Smooth muscle cell (in vitro differentiated cells): ENCODE data around the gene ZNF446. TPM values are rescaled to one million over a fixed set of nuclear protein-coding genes. Genes with fewer than 3 reads are reported as not detected.
"Not testable (repeated sequence)": the region's sequence is repeated elsewhere in the genome, so short reads cannot be mapped to it uniquely, and the experiment has no call there.

Experiments used
- DNase-seq: peaks from one replicate; lab custom pipeline; 2025; ENCODE audit not compliant: unreplicated experiment; lab: John Stamatoyannopoulos, UW
- H2AFZ ChIP-seq: fragments of 200-600 bp; sonication (generic); 2 replicates; pipeline ENCODE4 v1.6.0; 2016; ENCODE audit warnings: antibody characterized with exemption, low read depth, mild to moderate bottlenecking
- H3F3A ChIP-seq: fragments of 200-600 bp; sonication (generic); 2 replicates; pipeline ENCODE4 v1.6.0; 2017; ENCODE audit warnings: antibody characterized with exemption, low read depth
- H3K27ac ChIP-seq: fragments of 200-600 bp; sonication (generic); 2 replicates; pipeline ENCODE4 v1.5.1; 2016; ENCODE audit warnings: low read depth, mild to moderate bottlenecking
- H3K27me3 ChIP-seq: fragments of 200-600 bp; sonication (generic); 2 replicates; pipeline ENCODE4 v1.6.1; 2016; ENCODE audit warnings: low read depth, mild to moderate bottlenecking
- H3K36me3 ChIP-seq: fragments of 200-600 bp; sonication (generic); 2 replicates; pipeline ENCODE4 v1.5.1; 2016; ENCODE audit warnings: low read depth
- H3K4me1 ChIP-seq: fragments of 200-600 bp; sonication (generic); 2 replicates; pipeline ENCODE4 v1.5.1; 2016; ENCODE audit warnings: low read depth
- H3K4me2 ChIP-seq: fragments of 200-600 bp; sonication (generic); 2 replicates; pipeline ENCODE4 v1.6.0; 2016; ENCODE audit warnings: mild to moderate bottlenecking
- H3K4me3 ChIP-seq: fragments of 200-600 bp; sonication (generic); 2 replicates; pipeline ENCODE4 v1.5.1; 2016; ENCODE audit warnings: mild to moderate bottlenecking
- H3K79me2 ChIP-seq: fragments of 200-600 bp; sonication (generic); 2 replicates; pipeline ENCODE4 v1.6.0; 2016; ENCODE audit warnings: low read depth, mild to moderate bottlenecking
- H3K9ac ChIP-seq: fragments of 200-600 bp; sonication (generic); 2 replicates; pipeline ENCODE4 v1.6.0; 2016; ENCODE audit warnings: low read depth
- H3K9me3 ChIP-seq: fragments of 200-600 bp; sonication (generic); replicated peaks from 2 replicates; pipeline ENCODE4 v1.5.1; 2016; ENCODE audit warnings: low read depth
- H4K20me1 ChIP-seq: fragments of 200-600 bp; sonication (generic); 2 replicates; pipeline ENCODE4 v1.6.0; 2016; ENCODE audit warnings: low read depth
- WGBS: methylation state at CpG from one replicate; pipeline ENCODE4 v1.1.7; 2016; ENCODE audit warnings: low lambda C conversion rate; 5-methylcytosine and 5-hydroxymethylcytosine counted together
- polyA plus RNA-seq: library from polyadenylated mRNA; unstranded; fragments of >200 nt; fragmentation: Nextera tagmentation; extraction: Ambion mirVana; gene quantifications from 2 replicates; pipeline ENCODE4 v1.2.1, GENCODE V29; 2016
- total RNA-seq: library from RNA; depleted of rRNA; stranded (reverse); fragments of >200 nt; gene quantifications from 2 replicates; pipeline ENCODE4 v1.2.3, GENCODE V29; 2014
- TF ChIP-seq, protein P1 (sequence below): fragments of 200-600 bp; sonication (generic); IDR thresholded peaks from 2 replicates; pipeline ENCODE4 v1.5.1; 2017; ENCODE audit warnings: borderline replicate concordance, mild to moderate bottlenecking, antibody characterized with exemption; ENCODE audit not compliant: insufficient read depth, poor library complexity, severe bottlenecking

The ZNF446 gene
- total and polyA plus RNA-seq, 2 experiments from 2014 or later: 9.0 to 9.5 TPM

DNA sequence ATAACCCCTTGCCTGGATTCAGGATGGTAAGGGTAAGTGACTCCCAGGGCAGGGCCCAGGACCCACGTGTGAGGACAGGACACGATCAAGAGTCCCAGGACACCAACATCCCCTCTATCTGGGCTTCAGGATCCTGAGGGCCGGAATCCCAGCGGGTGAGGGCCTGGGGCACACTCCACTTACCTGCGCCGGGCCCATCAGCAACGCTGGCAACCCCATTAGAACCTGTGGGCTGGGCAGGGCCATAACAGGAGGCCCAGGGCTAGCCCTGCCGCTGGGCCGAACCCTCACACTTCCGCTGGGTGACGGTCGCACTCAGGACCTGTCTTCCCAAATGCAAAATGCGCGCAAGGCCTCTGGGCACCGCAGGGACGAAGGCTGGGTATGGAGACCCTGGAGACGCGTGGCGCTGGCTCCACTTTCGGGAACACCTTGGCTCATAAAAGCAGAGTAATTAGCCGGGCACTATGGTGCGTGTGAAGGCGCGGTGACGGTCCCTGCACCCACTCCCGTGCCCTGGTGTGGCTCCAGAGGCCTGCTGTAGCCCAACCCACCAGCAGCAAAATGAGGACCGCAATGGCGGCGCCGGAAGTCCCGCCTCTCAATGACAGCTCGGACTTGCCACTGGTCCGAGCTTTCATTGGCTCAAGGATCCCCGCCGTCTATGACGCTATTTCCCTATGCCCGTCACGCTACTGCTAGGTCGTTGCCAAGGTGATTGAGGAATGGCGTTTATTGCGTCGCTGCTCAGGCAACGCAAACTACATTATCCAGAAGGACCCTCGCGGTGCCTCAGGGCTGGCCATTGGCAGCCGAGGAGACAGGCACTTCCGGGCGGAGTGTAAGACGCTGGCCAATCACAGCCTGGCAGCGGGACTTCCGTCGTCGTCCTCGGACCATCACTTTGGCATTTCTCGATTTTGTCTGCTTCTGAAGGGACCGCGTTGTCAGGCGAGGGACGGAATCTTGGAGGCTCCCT is 36.3 kb upstream of the ZNF446 start, which contains the start of gene ZNF132:
Gene ZNF132, minus strand, starts transcription at position 578 of the 979 bp plus-strand sequence. Its CDS starts 332 bp downstream, at position 246.
- Histone ChIP-seq H3K79me2 (no peaks in the 10 kb centered on the region), H3K4me1 (no peaks in the 10 kb centered on the region), H3F3A (no peaks in the 10 kb centered on the region), H3K9ac (peak within 1 kb of the TSS; percentile 49), H3K4me2 (peak within 1 kb of the TSS; percentile 81), H4K20me1 (no peaks in the 10 kb centered on the region), H2AFZ (no peak within 1 kb of the TSS), H3K36me3 (peaks cover 5% of the 10 kb centered on the region), H3K27ac (peak within 1 kb of the TSS; percentile 47), H3K27me3 (no peaks in the 10 kb centered on the region), H3K4me3 (peak within 1 kb of the TSS; percentile 47), H3K9me3 (peaks cover 2% of the 10 kb centered on the region)
- TF ChIP-seq, protein P1, sequence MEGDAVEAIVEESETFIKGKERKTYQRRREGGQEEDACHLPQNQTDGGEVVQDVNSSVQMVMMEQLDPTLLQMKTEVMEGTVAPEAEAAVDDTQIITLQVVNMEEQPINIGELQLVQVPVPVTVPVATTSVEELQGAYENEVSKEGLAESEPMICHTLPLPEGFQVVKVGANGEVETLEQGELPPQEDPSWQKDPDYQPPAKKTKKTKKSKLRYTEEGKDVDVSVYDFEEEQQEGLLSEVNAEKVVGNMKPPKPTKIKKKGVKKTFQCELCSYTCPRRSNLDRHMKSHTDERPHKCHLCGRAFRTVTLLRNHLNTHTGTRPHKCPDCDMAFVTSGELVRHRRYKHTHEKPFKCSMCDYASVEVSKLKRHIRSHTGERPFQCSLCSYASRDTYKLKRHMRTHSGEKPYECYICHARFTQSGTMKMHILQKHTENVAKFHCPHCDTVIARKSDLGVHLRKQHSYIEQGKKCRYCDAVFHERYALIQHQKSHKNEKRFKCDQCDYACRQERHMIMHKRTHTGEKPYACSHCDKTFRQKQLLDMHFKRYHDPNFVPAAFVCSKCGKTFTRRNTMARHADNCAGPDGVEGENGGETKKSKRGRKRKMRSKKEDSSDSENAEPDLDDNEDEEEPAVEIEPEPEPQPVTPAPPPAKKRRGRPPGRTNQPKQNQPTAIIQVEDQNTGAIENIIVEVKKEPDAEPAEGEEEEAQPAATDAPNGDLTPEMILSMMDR: no peak
- WGBS: 36% methylated on average over 50 of the region's 59 CpGs
- DNase-seq: peak; percentile 14

DNA sequence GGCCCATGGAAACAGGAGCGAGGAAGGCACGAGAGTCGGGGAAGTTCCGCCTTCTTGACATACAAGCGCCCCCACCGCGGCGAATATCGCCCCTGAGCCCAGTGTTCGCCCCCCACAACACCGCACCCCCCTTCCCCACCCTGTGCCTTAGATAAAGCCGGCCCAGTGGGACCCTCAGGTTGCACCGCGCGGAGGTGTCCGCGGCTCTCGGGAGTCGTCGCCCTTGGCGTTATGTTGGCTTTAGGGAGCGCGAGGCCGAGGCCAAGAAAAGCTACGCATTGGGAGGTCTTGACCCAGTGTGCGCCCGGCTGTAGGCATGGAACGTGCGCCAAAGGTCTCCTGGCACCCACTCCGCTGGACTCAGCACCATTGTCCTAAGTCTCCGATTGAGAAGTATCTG is 35.6 kb upstream of the ZNF446 start:
- H2AFZ ChIP-seq: no peak overlapping the region
- H3K79me2 ChIP-seq: no peaks in the 10 kb centered on the region
- H4K20me1 ChIP-seq: no peaks in the 10 kb centered on the region
- no peaks in the 10 kb centered on the region for H3K27me3 ChIP-seq
- H3K9me3 ChIP-seq: no peaks in the 10 kb centered on the region
- H3K4me2 ChIP-seq: peak overlapping the region; percentile 81
- DNase-seq: no peak
- no peaks in the 10 kb centered on the region for H3F3A ChIP-seq
- H3K9ac ChIP-seq: no peak overlapping the region
- H3K4me3 ChIP-seq: peak overlapping the region; percentile 47
- H3K36me3 ChIP-seq: no peaks in the 10 kb centered on the region
- TF ChIP-seq, protein P1: no peak
- 85% methylated on average over 21 of the region's 31 CpGs for WGBS
- no peak overlapping the region for H3K27ac ChIP-seq
- H3K4me1 ChIP-seq: no peaks in the 10 kb centered on the region

DNA sequence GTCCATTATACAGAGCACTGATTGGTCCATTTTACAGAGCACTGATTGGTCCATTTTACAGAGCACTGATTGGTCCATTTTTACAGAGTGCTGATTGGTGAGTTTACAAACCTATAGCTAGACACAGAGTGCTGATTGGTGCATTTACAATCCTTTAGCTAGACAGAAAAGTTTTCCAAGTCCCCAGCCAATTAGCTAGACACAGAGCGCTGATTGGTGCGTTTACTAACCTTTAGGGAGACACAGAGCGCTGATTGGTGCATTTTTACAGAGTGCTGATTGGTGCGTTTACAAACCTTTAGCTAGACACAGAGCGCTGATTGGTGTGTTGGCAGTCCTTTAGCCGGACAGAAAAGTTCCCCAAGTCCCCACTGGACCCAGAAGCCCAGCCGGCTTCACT is 33.2 kb upstream of the ZNF446 start:
- not testable (repeated sequence) for H3K27me3 ChIP-seq, H3K79me2 ChIP-seq, H3K9me3 ChIP-seq, H3K27ac ChIP-seq, H3K4me2 ChIP-seq, H4K20me1 ChIP-seq, H2AFZ ChIP-seq, H3K36me3 ChIP-seq, DNase-seq, H3K4me1 ChIP-seq, H3K4me3 ChIP-seq, H3F3A ChIP-seq, H3K9ac ChIP-seq
- WGBS: 90% methylated on average over 7 of the region's 7 CpGs

DNA sequence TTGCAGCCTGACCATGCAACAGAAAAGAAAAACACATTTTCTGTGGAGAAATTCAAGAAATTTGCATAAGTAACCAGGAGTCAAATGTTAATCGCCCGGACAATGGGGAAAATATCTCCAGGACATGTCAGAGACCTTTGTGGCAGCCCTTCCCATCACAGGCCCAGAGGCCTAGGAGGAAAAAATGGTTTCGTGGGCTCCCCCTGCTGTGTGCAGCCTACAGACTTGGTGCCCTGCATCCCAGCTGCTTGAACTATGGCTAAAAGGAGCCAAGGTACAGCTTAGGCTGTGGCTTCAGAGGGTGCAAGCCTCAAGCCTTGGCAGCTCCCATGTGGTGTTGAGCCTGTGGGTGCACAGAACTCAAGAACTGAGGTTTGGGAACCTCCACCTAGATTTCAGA is 27.3 kb upstream of the ZNF446 start:
- H2AFZ ChIP-seq, H3F3A ChIP-seq, H3K9ac ChIP-seq, H3K36me3 ChIP-seq, H3K4me1 ChIP-seq, H3K27me3 ChIP-seq, H3K27ac ChIP-seq, DNase-seq, H3K4me2 ChIP-seq, H3K4me3 ChIP-seq, H4K20me1 ChIP-seq, H3K9me3 ChIP-seq, H3K79me2 ChIP-seq: not testable (repeated sequence)
- 87% methylated on average over 3 of the region's 3 CpGs for WGBS

DNA sequence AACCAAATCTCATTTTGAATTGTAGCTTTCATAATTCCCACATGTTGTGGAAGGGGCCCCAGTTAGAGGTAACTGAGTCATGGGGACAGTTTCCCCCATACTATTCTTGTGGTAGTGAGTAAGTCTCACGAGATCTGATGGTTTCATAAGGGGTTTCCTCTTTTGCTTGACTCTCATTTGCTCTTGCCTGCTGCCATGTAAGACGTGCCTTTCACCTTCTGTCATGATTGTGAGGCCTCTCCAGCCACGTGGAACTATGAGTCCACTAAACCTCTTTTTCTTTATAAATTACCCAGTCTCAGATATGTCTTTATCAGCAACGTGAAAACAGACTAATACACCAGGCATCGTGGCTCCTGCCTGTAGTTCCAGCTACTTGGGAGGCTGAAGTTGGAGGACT is 26.2 kb upstream of the ZNF446 start:
- not testable (repeated sequence) for H3K9ac ChIP-seq, H3K4me3 ChIP-seq, H3K4me1 ChIP-seq, DNase-seq, H4K20me1 ChIP-seq, H3K79me2 ChIP-seq, H3K4me2 ChIP-seq, H3K9me3 ChIP-seq, H3K27ac ChIP-seq, H3K27me3 ChIP-seq, H3K36me3 ChIP-seq, H2AFZ ChIP-seq, H3F3A ChIP-seq
- 68% methylated on average over 5 of the region's 5 CpGs for WGBS
